GM21360 (cell line): ENCODE data around the gene BCAP31.
"Not testable (repeated sequence)": the region's sequence is repeated elsewhere in the genome, so short reads cannot be mapped to it uniquely, and the experiment has no call there.

ENCODE experiments used
- ATAC-seq: cut with Tn5 transposase; IDR thresholded peaks from one replicate; pipeline ENCODE4 v1.9.1; 2021; ENCODE audit warnings: mild to moderate bottlenecking, moderate library complexity; ENCODE audit not compliant: unreplicated experiment

Gene BCAP31

DNA sequence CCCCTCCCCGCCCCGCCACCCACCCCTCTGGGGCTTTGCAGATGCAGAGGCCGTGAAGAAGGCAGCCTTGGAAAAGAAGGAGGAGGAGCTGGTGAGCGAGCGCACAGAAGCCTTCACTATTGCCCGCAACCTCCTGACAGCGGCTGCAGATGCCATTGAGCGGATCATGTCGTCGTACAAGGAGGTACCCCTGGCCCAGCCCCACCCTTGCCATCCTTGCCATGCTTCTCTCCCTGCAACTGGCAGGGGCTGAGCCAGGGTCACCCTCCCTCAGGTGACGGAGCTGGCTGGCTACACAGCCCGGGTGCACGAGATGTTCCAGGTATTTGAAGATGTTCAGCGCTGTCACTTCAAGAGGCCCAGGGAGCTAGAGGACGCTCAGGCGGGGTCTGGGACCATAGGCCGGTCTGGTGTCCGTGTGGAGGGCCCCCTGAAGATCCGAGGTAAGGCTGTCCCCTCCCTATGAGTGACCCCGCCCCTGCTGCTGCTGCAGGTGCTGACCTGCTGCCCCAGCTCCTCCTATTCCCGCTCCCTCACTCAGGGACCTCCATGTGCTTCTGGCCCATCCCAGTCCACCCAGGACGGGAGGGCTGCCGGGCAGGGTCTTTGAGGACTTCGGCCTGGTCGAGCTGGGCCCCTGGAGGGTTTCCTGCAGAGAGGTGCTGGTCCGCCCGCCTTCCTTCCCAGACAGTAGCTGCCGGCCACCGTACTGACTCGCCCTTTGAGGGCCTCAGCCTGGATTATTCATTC, 12.1 kb upstream of the BCAP31 start:
- ATAC-seq: no peak

DNA sequence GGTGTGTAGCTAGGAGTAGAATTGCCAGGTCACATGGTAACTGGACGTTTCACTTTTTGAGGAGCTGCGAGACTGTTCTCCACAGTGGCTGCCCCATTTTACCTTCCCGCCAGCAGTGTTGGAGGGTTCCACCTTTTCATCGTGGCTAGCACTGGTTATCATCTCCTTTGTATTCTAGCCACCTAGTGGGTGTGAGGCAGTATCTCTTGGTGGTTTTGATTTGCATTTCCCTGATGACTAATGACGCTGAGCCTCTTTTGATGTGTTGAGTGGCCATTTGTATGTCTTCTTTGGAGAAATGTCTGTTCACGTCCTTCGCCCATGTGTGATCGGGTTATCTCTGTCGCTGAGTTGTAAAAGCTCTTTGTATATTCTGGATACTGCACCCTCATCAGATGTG, 11.1 kb upstream of the BCAP31 start:
- no peak for ATAC-seq

DNA sequence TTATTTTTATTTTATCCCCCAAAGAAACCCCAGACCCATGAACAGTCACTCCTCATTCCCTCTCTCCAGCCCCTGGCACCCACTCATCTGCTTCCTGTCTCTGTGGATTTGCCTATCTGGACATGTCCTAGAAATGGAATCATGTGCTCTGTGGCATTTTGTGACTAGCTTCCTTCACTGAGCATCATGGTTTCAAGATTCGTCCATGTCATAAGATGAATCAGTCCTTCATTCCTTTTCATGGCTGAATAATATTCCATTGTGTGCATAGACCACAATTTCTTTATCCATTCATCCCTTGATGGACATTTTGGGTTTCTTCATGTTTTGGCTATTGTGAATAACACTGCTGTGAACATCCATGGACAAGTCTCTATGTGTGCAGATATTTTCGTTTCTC, 10.7 kb upstream of the BCAP31 start:
- no peak for ATAC-seq

DNA sequence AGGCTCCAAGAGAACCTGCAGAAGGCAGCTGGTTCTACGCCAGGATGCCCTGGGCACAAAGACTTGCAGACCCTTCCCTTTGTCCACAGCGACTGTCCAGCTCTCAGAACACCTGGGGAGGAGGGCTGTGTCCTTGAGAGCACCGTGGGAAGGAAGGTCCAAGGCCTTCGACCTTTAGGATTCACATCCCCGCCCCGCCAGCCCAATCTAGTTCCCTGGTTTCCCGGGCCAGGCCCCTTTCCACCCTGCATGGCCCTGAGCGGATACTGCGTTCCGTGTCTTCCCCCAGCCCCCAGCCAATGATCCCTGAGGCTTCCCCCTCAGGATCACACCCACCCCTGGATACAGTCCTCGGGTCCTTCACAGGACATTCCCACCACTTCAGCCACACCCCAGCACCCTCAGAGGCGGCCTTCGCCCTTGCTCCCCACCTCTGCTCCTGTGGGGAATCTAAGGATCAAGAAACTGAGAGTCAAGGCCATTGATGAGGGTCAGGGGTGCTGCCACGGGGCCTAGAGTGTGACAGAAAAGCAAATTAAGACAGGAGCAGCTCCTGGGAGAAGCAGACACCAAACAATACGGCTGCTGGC, 9.6 kb upstream of the BCAP31 start:
- ATAC-seq: no peak

DNA sequence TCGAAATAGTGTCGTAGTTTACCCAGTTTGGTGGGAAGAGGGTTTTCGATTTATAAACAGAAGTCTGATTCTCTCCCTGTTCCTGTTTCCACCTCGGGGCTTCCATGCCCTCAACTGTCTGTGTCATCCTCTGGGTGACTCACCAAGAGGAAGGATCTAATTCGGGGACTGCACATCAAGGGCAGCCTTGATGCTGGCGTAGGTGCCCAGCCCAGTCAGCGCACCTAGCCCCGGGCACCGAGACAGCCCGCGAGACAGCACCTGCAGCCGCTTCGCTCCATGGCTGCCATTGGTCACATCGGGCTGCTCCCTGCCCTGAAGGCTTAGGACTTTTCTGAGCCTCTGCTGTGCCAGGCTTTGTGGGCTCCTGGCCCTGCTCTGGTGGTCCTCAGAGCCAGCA, 8.2 kb upstream of the BCAP31 start:
- no peak for ATAC-seq

DNA sequence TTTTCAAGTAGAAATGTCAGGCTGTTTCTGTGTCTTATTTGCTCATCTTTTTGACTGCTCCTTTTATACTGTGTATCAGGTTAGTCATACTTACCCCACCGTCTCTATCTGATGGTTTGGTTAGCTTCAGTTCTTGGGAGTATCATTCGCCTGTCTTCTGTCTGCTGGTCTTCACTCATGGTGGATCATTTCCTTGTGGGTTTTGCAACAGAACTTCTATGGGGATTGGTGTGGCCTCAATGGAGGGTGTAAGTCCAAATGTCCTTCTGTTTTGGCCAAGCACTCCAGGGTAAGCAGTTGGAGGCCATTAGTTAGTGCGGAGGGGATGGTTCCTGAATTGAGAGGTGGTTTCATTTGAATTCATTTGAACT, 7.6 kb upstream of the BCAP31 start:
- no peak for ATAC-seq

DNA sequence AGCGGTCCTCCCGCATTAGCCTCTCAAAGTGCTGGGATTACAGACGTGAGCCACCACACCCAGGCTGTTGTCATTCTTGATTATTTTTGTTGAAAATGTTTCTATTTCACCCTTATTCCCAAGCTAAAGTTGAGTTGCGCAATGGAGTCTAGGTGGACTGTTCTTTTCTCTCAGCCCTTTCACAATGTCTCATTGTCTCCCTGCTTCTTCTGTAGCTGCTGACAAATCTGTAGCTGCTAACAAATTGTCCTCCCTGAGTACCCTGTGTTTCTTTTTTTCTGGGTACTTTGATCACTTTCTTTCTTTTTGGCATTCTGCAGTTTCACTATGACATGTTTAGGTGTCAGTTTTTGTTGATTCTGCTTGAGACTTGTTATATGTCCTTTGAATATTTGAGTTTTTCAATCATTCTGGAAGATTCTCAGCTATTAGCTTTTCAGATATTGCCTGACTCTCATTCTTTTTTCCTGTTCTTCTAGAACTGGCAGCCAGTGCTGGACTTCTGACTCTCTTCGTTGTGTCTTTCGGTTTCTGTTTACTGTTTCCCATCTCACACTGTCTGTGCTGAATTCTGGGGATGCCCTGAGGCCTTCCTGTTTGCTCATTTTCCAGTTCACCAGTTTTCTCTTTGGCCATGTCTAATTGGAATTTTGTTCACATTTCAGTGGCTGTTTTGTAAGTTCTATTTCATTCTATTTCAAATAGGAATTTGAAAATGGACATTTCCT, 7.1 kb upstream of the BCAP31 start:
- ATAC-seq: no peak

DNA sequence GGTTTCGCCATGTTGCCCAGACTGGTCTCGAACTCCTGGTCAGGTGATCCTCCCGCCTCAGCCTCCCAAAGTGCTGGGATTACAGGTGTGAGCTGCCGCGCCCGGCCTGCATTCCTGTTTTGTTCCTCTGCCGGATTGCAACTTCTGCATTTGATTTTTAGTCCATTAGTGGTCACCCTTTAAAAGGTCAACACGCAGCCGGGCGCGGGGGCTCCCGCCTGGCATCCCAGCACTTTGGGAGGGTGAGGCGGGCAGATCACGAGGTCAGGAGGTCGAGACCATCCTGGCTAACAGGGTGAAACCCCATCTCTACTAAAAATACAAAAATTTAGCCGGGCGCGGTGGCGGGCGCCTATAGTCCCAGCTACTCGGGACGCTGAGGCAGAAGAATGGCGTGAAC, 5.9 kb upstream of the BCAP31 start:
- ATAC-seq: not testable (repeated sequence)

DNA sequence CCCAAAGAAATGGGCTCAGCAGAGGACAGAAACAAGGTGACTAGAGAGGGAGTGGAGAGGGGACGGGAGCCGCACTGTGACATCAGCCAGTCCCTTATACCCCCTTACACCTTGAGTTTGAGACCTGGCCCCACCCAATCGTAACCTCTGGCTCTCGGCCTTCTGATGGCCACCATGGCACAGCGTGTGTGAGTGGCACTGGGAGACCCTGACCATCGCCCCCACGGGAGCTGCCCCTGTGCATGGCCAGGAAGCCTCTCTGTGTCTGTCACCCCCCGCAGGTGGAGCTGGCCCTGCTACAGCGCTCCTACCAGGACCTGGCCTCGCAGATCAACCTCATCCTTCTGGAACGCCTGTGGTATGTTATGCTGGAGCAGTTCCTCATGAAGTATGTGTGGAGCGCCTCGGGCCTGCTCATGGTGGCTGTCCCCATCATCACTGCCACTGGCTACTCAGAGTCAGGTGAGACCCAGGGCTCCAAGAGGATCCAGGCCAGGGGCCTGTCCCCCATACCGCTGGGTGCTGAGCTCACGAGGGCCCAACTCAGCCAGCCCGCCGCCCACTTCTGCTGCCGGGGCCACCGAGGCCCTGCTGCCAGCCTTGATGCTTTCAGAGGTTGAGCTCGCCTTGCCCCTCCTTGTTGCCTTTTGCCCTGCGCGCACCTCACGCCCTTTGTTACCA, 4.9 kb upstream of the BCAP31 start:
- ATAC-seq: no peak

DNA sequence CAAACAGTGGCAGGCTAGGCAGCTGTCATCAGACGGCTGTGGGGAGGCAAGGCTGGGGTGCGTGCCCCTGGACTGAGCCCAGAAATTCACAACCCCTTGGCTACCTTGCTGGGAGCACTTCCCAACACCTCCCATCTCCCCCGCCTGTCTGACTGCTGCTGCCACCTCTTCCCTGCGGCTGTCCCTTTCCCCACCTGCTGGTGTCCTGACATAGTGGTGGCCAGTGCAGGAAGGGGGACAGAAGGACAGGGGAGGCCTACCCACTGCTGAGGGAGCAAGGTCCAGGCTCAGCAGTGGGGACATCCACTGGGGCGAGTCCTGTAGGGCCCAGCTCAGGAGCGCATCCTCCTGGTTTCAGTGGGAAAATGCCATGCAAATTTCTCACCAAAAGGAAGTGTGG, 3.9 kb upstream of the BCAP31 start:
- no peak for ATAC-seq

DNA sequence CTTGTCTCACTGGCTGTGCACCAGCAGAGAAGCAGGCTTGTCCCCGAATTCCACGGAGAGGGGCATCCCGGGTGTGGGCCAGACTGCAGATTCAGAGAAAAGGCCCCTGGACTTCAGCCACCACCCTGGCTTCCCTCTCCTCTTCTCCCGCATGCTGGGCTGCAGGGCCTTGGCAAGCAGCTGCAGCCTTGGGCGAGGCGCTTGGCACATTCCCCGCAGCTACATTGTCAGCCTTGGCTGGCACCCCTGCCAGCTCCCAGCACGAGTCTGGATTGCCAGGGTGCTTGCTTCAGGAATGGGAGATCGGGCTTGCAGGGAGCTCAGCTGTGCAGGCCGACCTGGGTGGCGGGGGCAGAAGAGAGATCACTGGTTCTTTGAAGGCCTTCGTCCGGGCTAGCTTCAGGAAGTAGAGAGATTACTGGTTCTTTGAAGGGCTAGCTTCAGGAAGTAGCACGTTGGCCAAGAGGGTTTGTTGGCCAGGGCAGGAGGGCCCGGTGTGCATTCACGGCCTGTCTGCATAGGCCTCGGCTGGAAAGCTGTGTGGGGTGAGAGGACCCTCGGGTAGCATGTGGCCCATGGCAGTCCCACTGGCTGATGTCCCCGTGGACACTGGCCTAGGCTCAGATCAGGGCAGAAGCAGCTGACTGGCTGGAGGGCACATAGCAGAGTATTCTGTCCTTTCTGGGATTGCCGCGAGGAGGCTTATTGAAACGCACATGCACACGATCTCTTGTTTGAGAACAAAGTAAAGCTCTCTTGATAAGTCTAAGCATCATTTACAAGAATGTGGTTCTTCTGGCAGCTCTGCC, 3.1 kb upstream of the BCAP31 start:
- ATAC-seq: no peak

DNA sequence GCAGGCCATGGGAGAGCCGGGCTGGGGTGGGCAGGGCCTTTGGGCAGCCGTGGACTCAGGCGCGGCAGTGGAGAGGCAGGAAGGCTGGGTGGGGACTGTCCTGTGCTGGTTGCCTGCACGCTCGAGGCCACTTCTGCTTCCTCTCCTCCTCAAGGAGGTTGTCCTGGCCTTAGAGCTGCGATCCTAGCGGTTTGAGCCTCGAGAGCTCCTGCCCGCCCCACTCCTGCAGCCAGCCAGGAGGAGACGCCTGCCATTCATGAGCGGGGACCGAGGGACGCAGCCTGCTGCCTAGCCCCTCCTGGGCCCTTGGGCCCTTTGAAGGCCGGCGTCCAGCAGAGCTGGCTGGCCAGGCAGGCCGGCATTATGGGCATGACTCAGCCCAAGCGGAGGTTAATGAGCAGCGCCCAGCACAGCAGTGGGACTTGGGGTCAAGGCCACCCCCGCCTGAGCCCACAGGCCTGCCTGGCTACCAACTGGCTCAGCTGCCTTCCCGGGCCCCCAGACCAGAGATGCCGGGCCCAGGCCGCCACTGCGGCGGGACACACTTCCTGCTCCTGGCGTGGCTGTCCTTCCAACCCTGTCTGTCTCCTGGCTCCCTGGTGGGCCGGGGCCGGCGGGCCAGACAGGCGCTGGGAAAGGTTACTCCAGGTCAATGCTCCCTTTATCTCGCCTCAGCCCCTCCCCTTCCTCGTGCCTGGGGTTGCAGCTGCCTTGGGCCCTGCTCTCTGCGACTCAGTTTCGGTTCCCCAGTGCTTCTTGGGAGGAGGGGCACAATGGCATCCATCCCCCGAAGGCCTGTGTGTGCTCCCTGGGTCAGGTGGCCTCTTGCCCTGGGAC, 2.3 kb upstream of the BCAP31 start:
- peak; percentile 34 for ATAC-seq

DNA sequence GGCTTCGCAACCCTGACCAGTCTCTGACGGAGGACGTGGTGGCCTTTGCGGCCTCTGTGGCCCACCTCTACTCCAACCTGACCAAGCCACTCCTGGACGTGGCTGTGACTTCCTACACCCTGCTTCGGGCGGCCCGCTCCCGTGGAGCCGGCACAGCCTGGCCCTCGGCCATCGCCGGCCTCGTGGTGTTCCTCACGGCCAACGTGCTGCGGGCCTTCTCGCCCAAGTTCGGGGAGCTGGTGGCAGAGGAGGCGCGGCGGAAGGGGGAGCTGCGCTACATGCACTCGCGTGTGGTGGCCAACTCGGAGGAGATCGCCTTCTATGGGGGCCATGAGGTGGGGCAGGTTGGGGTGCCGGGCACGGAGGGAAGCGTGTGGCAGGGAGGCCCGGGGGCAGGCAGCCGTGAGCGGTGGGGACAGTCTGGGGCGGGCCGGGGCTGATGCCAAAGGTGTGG, 1.7 kb upstream of the BCAP31 start:
- no peak for ATAC-seq

DNA sequence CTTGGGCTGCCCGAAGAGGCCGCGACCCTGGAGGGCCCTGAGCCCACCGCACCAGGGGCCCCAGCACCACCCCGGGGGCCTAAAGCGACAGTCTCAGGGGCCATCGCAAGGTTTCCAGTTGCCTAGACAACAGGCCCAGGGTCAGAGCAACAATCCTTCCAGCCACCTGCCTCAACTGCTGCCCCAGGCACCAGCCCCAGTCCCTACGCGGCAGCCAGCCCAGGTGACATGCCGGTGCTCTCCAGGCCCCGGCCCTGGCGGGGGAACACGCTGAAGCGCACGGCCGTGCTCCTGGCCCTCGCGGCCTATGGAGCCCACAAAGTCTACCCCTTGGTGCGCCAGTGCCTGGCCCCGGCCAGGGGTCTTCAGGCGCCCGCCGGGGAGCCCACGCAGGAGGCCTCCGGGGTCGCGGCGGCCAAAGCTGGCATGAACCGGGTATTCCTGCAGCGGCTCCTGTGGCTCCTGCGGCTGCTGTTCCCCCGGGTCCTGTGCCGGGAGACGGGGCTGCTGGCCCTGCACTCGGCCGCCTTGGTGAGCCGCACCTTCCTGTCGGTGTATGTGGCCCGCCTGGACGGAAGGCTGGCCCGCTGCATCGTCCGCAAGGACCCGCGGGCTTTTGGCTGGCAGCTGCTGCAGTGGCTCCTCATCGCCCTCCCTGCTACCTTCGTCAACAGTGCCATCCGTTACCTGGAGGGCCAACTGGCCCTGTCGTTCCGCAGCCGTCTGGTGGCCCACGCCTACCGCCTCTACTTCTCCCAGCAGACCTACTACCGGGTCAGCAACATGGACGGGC, 1.0 kb upstream of the BCAP31 start:
- peak; percentile 0 for ATAC-seq

DNA sequence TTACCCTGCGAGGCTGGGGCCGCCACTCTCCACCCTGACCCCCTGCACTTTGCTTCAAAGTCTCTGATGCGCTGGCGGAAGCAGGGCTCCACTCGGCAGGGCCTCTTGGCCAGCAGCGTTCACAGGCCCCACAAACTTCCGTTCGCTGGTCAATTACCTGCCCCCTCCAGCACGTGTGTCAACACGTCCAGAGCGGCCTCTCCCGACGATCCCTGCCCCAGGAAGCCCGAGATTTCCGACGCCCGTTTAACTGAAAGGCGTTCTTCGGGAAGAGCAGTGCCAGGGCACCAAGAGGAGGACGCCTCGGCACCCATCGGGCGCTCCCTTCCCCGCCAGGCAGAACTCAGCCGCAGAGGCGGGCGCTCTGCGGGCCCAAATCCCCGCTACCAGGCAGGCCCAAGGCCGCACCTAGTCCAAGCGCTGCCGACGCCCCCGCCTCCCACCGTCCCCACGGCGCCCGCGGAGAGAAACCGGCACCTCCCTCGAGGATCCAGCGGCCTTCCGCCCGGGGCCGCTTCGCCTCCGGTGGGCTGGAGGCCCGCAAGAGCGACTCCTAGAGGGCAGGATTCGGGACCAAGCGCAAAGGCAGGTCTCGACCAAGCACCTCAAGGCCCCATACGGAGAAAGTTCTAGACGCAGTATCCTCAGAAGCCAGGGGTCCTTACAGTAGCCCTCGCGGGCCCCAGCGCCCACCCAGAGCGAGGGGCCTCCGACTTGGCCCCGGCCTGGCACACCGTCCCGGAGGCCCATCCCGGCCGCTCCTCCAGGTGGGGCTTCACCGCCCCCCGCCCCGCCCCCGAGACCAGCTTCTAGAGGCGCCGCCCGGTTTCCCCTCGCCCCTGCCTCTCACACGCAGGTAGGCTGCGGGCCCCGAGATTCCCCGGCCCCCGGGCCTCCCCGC, 586 bp downstream of the BCAP31 start:
- peak; percentile 23 for ATAC-seq

DNA sequence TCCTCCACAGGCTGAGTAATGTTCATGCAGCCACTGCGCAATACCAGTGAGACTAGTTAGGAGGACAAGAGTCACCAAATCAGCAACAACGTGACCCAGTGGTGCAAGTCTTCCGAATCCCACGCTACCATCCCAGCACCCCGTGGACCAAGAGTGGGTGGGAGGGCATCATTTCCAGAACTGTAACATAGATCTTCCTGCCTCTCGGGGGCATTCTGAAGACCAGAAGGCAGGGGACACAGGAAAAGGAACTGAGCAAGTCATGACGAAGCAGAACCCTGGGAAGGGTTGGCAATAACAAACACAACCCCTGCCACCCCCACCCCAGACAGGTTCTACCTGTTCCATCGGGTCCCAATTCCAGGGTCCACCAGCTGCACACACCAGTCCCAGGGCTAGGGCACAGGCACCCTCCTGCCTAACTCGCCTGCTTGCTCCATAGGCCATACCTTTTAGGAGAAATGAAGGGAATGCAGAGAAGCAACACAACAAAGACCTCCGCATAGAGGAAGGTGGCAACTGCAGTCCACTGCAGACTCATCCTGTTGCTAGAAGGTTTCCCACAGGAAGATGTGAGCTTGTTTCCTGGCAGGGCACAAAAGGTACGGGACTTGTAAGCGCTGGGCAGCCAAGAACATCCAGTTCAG, 1.4 kb downstream of the BCAP31 start:
- ATAC-seq: no peak

DNA sequence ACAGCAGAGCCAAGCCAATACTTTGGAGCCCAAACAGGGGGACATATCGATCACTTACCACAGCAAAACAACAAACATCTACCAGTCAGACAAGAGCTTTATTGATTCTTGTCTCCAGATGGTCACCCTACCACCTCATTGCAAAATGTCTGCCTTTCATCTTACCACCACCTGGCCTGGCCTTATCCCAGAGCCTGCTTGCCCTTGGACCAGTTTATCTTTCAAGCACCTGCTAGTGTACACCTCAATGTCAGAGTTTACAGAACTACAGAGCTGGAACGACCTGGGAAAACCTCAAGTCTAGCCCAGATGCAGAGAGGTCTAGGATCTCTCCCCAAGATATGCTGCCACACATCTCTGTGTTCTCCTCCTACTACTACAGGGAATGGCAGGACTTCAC, 4.5 kb downstream of the BCAP31 start:
- ATAC-seq: no peak

DNA sequence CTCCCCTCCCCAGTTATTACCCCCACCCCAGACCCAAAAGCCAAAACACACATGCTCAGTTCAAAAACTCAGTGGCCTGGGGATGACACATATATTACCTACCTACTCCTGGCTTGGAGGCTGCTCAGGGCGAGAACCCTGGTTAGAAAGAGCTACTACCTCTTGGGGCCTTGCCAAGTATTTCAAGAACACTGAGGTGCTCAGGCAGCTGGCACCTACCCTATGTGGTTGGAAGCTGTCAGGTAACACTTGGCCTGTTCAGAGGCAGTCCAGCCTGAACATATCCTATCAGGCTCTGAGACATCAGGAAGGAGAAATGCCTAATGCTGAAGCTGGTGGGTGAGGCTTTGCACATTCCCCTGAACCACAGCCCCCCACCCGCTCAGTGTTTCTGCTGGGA, 4.9 kb downstream of the BCAP31 start:
- ATAC-seq: no peak
